CD4-positive, alpha-beta T cell (primary cell): ENCODE measurements around the gene POU4F1. TPM values are rescaled to one million over a fixed set of nuclear protein-coding genes. Genes with fewer than 3 reads are reported as not detected.
A peak's percentile ranks its signal among the peaks of the same experiment; 100 is the strongest.

Experiments
- ATAC-seq: fragments of 200-7000 bp; cut with Tn5 transposase; one replicate; pipeline ENCODE4 v1.10.0; 2022; ENCODE audit warnings: mild to moderate bottlenecking; ENCODE audit not compliant: poor library complexity
- CTCF ChIA-PET: fragments of 350-600 bp; sonication (Branson Sonifier 250); formaldehyde crosslinking; loops from one replicate; lab custom pipeline; 2021; ENCODE audit warnings: antibody characterized with exemption, inconsistent platforms; lab: Charles Lee
- POLR2A ChIA-PET: fragments of 350-600 bp; sonication (Branson Sonifier 250); formaldehyde crosslinking; loops from one replicate; lab custom pipeline; 2021; ENCODE audit warnings: antibody characterized with exemption, inconsistent platforms; lab: Charles Lee
- DNase-seq, 14 experiments: peaks; one replicate each; pipeline ENCODE4 v3.0.0-alpha.2; 2013 to 2020; ENCODE audit warnings: mixed read lengths in 2 of 14
- H3K27ac ChIP-seq, 2 donors: one replicate each; pipeline versions ENCODE4 v1.5.1 to v1.7.0; 2013; ENCODE audit warnings: low read length in 2 of 2, low read depth in 1 of 2, mild to moderate bottlenecking in 1 of 2
- H3K27me3 ChIP-seq, 2 experiments: 1 replicate in 1 of 2; 2 replicates in 1 of 2; pipeline versions ENCODE4 v1.6.1 to v1.7.0; 2013; ENCODE audit warnings: low read length in 2 of 2, control low read depth in 1 of 2, mild to moderate bottlenecking in 1 of 2, moderate library complexity in 1 of 2; ENCODE audit not compliant: insufficient read depth in 2 of 2, control insufficient read depth in 1 of 2
- H3K36me3 ChIP-seq: one replicate; pipeline ENCODE4 v1.6.1; 2013; ENCODE audit warnings: low read length, control low read depth; ENCODE audit not compliant: insufficient read depth
- H3K4me1 ChIP-seq: one replicate; pipeline ENCODE4 v1.6.1; 2013; ENCODE audit warnings: low read length, control low read depth; ENCODE audit not compliant: insufficient read depth
- H3K4me3 ChIP-seq: one replicate; pipeline ENCODE4 v1.5.1; 2013; ENCODE audit warnings: mild to moderate bottlenecking, low read length, moderate library complexity
- H3K9me3 ChIP-seq, 2 experiments: 1 replicate in 1 of 2; 2 replicates in 1 of 2; pipeline versions ENCODE4 v1.6.1 to v1.7.0; 2013; ENCODE audit warnings: low read length in 2 of 2, mild to moderate bottlenecking in 2 of 2, control low read depth in 1 of 2, moderate library complexity in 1 of 2; ENCODE audit not compliant: control insufficient read depth in 1 of 2, insufficient read depth in 1 of 2
- H3K27ac Mint-ChIP-seq: one replicate; pipeline ENCODE4 v1.8.0; 2020; ENCODE audit warnings: mixed read lengths
- H3K27me3 Mint-ChIP-seq: one replicate; pipeline ENCODE4 v1.8.0; 2021; ENCODE audit warnings: mixed read lengths
- H3K36me3 Mint-ChIP-seq: one replicate; pipeline ENCODE4 v1.8.0; 2021; ENCODE audit warnings: low read depth, mixed read lengths
- H3K4me1 Mint-ChIP-seq: one replicate; pipeline ENCODE4 v1.8.0; 2021; ENCODE audit warnings: low read depth, mixed read lengths
- H3K4me3 Mint-ChIP-seq: one replicate; pipeline ENCODE4 v1.8.0; 2020; ENCODE audit warnings: mild to moderate bottlenecking, mixed read lengths
- H3K9me3 Mint-ChIP-seq: one replicate; pipeline ENCODE4 v1.8.0; 2020; ENCODE audit warnings: mixed read lengths
- CTCF ChIP-seq: fragments of 200-600 bp; IDR thresholded peaks from one replicate; pipeline ENCODE4 v1.8.0; 2022; ENCODE audit warnings: antibody characterized with exemption, mild to moderate bottlenecking
- intact Hi-C, 2 experiments: fragments of 100-400 bp; cut with DNase I in 1 of 2; cut with micrococcal nuclease in 1 of 2; formaldehyde crosslinking; loops; one replicate each; pipeline versions ENCODE4 v1.15.1 to v1.9.0; 2023 to 2025; cut with DNase I, micrococcal nuclease
- total RNA-seq, 174 experiments: library from RNA in 2 of 174; stranded (reverse) in 2 of 174; gene quantifications; one replicate each; pipeline ENCODE4 v1.2.3 and lab custom pipeline; 2021 to 2026

The POU4F1 gene
- total RNA-seq, 2 experiments from 2014 or later, result 0.11 to 0.14 TPM

DNA sequence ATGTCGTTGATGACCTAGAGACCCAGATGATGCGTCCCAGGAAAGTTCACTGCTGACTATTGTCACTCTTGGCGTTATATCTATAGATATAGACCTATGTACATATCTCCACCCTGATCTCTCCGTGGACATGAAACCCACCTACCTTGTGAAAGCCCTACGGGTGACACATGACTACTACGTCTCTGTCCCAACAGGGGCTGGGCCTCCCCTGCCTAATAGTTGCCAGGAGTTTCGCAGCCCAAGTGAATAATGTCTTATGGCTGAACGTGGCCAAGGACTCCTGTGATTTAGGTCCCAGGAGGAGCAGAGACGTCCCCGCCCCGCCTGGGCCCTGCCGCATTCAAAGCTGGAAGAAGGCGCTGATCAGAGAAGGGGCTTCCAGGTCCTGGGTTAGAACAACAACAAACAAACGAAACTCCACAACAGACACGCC lies 4.9 kb upstream of the POU4F1 start:
- ChIA-PET CTCF (no interaction called here), POLR2A (interaction anchor here (0.8 kb wide), 1 partner anchor 777 kb away, joined by 3 read pairs; no protein-coding TSS in a partner anchor)
- H3K27me3 ChIP-seq, result peaks cover 68 to 71% of the 10 kb centered on the region in 2 experiments
- DNase-seq, result no peak
- Mint-ChIP-seq H3K36me3 (no peaks in the 10 kb centered on the region), H3K4me1 (peaks cover 33% of the 10 kb centered on the region), H3K27me3 (peaks cover 72% of the 10 kb centered on the region), H3K4me3 (peak overlapping the region; percentile 59), H3K27ac (no peak overlapping the region), H3K9me3 (no peaks in the 10 kb centered on the region)
- peaks cover 45% of the 10 kb centered on the region for H3K4me1 ChIP-seq
- intact Hi-C loops, result loop anchor here (5.0 kb wide), 1 partner anchor 49 kb away; the partner anchor contains the start of gene OBI1 (in 2 of the 2)
- peaks cover 0 to 36% of the 10 kb centered on the region in 2 experiments for H3K9me3 ChIP-seq
- TF ChIP-seq CTCF, result no peak
- H3K36me3 ChIP-seq, result no peaks in the 10 kb centered on the region
- H3K27ac ChIP-seq, result no peak overlapping the region
- H3K4me3 ChIP-seq, result peak overlapping the region; percentile 46
- ATAC-seq, result no peak

- DNase-seq (peak in 1 of 14 experiments; percentile 12), ATAC-seq (no peak)
- Histone ChIP-seq H3K4me3 (no peak overlapping the region), H3K36me3 (no peaks in the 10 kb centered on the region), H3K27me3 (peaks cover 70 to 77% of the 10 kb centered on the region in 2 experiments), H3K27ac (no peak overlapping the region), H3K9me3 (peaks cover 0 to 32% of the 10 kb centered on the region in 2 experiments), H3K4me1 (peaks cover 51% of the 10 kb centered on the region)
- H3K4me1 Mint-ChIP-seq, result peaks cover 37% of the 10 kb centered on the region
- H3K4me3 Mint-ChIP-seq, result peak overlapping the region; percentile 59
- no peak overlapping the region for H3K27ac Mint-ChIP-seq
- H3K9me3 Mint-ChIP-seq, result no peaks in the 10 kb centered on the region
- peaks cover 3% of the 10 kb centered on the region for H3K36me3 Mint-ChIP-seq
- ChIA-PET CTCF (no interaction called here), POLR2A (interaction anchor here (0.8 kb wide), 1 partner anchor 778 kb away, joined by 3 read pairs; no protein-coding TSS in a partner anchor)
- intact Hi-C loops, result loop anchor here (2.0 to 5.0 kb wide), 2 partner anchors 15 to 50 kb away; partner anchors contain the start of gene OBI1 (in 2 of the 2)
- TF ChIP-seq CTCF, result no peak
- H3K27me3 Mint-ChIP-seq, result peaks cover 76% of the 10 kb centered on the region
Observed at GRCh38 chr13:78607409-78608251, 4.3 kb upstream of the POU4F1 start.

GRCh38 chr13:78606471-78607408 lies 3.4 kb upstream of the POU4F1 start:
- Histone ChIP-seq H3K4me3 (no peak overlapping the region), H3K36me3 (no peaks in the 10 kb centered on the region), H3K9me3 (peaks cover 0 to 32% of the 10 kb centered on the region in 2 experiments), H3K4me1 (peaks cover 55% of the 10 kb centered on the region), H3K27ac (no peak overlapping the region), H3K27me3 (peaks cover 75 to 82% of the 10 kb centered on the region in 2 experiments)
- peaks cover 7% of the 10 kb centered on the region for H3K36me3 Mint-ChIP-seq
- DNase-seq (no peak), ATAC-seq (no peak)
- peaks cover 81% of the 10 kb centered on the region for H3K27me3 Mint-ChIP-seq
- H3K4me3 Mint-ChIP-seq, result peak overlapping the region; percentile 28
- intact Hi-C loops, result loop anchor here (2.0 to 5.0 kb wide), 2 partner anchors 14 to 51 kb away; partner anchors contain the start of gene OBI1 (in 2 of the 2)
- ChIA-PET POLR2A (no interaction called here), CTCF (no interaction called here)
- no peak for TF ChIP-seq CTCF
- H3K9me3 Mint-ChIP-seq, result no peaks in the 10 kb centered on the region
- peaks cover 42% of the 10 kb centered on the region for H3K4me1 Mint-ChIP-seq
- H3K27ac Mint-ChIP-seq, result no peak overlapping the region
